Stomach (tissue), 4 donors: ENCODE measurements around the gene ARL15.

Experiments
- POLR2A ChIP-seq, 4 donors: fragments of 450-650 bp; IDR thresholded peaks; one replicate each; pipeline ENCODE4 v1.6.1; 2016; ENCODE audit warnings: antibody characterized with exemption in 4 of 4, control low read depth in 2 of 4, mild to moderate bottlenecking in 1 of 4, moderate library complexity in 1 of 4
- POLR2AphosphoS5 ChIP-seq, 3 donors: sonication (generic); formaldehyde crosslinking; IDR thresholded peaks; one replicate each; pipeline ENCODE4 v1.6.1; 2016; ENCODE audit warnings: antibody characterized with exemption in 3 of 3
- TF ChIP-seq, protein P1 (sequence below), 7 experiments: fragments of 450-650 bp in 4 of 7; fragments of 200-600 bp in 3 of 7; sonication (generic) in 3 of 7; IDR thresholded peaks; one replicate each; pipeline ENCODE4 v1.5.1; 2016 to 2019; ENCODE audit warnings: antibody characterized with exemption in 7 of 7, control low read depth in 2 of 7, mild to moderate bottlenecking in 1 of 7

DNA sequence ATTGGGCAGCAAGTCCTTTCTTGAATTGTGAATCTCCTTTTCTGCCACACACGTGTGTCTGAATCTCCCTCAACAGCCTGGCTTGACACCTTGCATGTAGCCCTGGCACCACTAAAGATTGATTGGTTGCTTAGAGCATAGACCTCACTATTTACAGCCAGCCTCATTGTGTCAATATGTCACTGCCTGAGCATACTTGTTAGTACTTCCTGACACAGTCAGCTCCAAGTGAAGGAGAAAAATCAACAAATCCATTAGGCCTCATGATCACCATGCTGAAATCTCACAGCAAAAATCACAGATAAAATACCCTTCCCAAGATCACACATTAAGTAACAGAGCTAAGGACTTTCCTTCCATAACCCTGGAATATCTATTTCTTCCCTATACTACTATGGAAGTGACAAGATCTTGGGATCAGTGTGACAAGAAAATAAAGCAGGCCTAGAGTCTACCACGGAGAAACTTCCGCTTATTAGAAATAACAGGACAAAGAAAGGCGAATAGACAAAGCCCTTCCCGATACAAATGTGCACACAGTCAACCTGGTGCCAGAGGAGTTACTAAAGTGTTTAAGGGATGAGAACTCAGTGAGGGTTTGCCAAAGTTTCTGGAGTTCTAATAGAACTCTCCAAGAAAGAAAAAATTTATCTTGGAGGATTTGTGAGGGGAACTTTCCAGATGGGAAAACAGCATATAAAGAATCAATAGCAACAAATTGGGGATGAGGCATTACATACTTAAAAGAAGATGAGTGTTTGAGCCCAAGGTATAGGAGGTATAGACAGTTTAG, 5.6 kb upstream of the ARL15 start:
- TF ChIP-seq, protein P1, sequence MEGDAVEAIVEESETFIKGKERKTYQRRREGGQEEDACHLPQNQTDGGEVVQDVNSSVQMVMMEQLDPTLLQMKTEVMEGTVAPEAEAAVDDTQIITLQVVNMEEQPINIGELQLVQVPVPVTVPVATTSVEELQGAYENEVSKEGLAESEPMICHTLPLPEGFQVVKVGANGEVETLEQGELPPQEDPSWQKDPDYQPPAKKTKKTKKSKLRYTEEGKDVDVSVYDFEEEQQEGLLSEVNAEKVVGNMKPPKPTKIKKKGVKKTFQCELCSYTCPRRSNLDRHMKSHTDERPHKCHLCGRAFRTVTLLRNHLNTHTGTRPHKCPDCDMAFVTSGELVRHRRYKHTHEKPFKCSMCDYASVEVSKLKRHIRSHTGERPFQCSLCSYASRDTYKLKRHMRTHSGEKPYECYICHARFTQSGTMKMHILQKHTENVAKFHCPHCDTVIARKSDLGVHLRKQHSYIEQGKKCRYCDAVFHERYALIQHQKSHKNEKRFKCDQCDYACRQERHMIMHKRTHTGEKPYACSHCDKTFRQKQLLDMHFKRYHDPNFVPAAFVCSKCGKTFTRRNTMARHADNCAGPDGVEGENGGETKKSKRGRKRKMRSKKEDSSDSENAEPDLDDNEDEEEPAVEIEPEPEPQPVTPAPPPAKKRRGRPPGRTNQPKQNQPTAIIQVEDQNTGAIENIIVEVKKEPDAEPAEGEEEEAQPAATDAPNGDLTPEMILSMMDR (IDR thresholded peaks at IDR 0.05) = no peak
- no peak for TF ChIP-seq POLR2A (IDR thresholded peaks at IDR 0.05)
- TF ChIP-seq POLR2AphosphoS5 (IDR thresholded peaks at IDR 0.05) = no peak
